Measurements from ENCODE around the gene CDC42BPB.

The CDC42BPB gene

GRCh38 chr14:102943979-102944378 lies 113.4 kb downstream of the CDC42BPB start:
- no peak overlapping the region for H3K4me3 ChIP-seq (ENCODE audit: low read depth, low read length)
- TF ChIP-seq POLR2A (IDR thresholded peaks at IDR 0.05; ENCODE audit: extremely low read depth, insufficient read length) (no peak), MYC (IDR thresholded peaks at IDR 0.05; ENCODE audit: low read depth, low read length) (no peak), MAX (IDR thresholded peaks at IDR 0.05; ENCODE audit: low read depth, low read length) (no peak), CTCF (IDR thresholded peaks at IDR 0.05; ENCODE audit: low read depth, low read length) (no peak)
- no peak for DNase-seq (ENCODE audit: low read depth)

GRCh38 chr14:102943454-102943853 lies 113.9 kb downstream of the CDC42BPB start:
- TF ChIP-seq POLR2A (IDR thresholded peaks at IDR 0.05; ENCODE audit: extremely low read depth, insufficient read length) (no peak), MAX (IDR thresholded peaks at IDR 0.05; ENCODE audit: low read depth, low read length) (no peak), CTCF (IDR thresholded peaks at IDR 0.05; ENCODE audit: low read depth, low read length) (no peak), MYC (IDR thresholded peaks at IDR 0.05; ENCODE audit: low read depth, low read length) (no peak)
- no peak for DNase-seq (ENCODE audit: low read depth)
- no peak overlapping the region for H3K4me3 ChIP-seq (ENCODE audit: low read depth, low read length)

DNA sequence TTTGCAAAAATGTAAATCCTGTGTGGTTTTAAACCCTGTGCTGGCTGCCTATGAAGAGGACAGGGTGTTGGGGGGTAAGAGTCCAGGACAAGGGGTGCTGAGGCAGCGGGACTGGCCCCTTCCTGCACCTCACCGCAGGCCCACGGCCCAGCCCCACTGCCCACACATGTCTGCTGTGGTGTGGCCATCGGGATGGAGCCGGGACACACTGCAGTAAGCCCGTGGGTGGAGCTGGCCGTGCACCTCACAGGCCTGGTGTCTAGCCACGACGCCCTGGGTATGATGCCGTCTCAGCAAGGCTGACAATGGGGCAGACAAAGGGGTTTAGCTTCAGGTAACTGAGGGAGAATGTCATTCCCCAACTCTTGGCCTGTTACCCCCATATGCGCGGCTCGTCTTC lies 115.3 kb downstream of the CDC42BPB start:
- no peak for DNase-seq (ENCODE audit: low read depth)
- H3K4me3 ChIP-seq (ENCODE audit: low read depth, low read length), result no peak overlapping the region
- TF ChIP-seq MYC (IDR thresholded peaks at IDR 0.05; ENCODE audit: low read depth, low read length) (no peak), CTCF (IDR thresholded peaks at IDR 0.05; ENCODE audit: low read depth, low read length) (no peak), MAX (IDR thresholded peaks at IDR 0.05; ENCODE audit: low read depth, low read length) (no peak), POLR2A (IDR thresholded peaks at IDR 0.05; ENCODE audit: extremely low read depth, insufficient read length) (no peak)

GRCh38 chr14:102941419-102942011 lies 115.8 kb downstream of the CDC42BPB start:
- H3K4me3 ChIP-seq (ENCODE audit: low read depth, low read length), result no peak overlapping the region
- TF ChIP-seq MYC (IDR thresholded peaks at IDR 0.05; ENCODE audit: low read depth, low read length) (no peak), MAX (IDR thresholded peaks at IDR 0.05; ENCODE audit: low read depth, low read length) (no peak), POLR2A (IDR thresholded peaks at IDR 0.05; ENCODE audit: extremely low read depth, insufficient read length) (no peak)
- no peak for DNase-seq (ENCODE audit: low read depth)

DNA sequence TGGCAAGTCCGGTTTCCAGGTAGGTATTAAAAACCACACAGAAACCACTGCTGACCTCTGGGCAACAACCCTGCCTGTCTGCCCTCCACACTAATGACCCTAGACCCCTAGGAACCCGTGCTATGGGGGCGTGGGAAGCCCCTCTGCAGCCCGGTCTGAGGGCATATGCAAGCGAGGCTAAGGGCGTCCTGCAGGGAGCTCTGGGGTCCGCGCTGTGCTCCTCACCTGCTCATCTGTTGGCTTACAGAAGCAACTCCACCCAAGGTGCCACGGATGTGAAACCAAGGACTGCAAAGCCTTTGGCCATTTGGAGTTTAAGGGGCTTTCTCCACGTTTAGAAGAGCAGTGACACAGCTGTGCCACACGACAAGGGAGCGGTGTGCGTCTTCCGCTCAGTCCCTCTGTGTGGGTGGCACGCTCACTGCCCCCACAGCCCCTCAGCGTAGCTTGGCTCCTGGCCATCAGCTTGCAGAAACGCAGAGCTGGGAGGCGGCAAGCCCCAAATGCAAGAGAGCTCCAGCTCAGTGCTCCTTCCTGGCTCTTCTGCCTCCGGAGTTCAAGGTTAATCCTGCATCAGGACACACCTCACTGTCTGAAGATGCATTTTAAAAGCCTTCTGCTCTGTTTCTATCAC lies 116.5 kb downstream of the CDC42BPB start:
- TF ChIP-seq MYC (IDR thresholded peaks at IDR 0.05; ENCODE audit: low read depth, low read length), result no peak
- TF ChIP-seq POLR2A (IDR thresholded peaks at IDR 0.05; ENCODE audit: extremely low read depth, insufficient read length), result no peak
- TF ChIP-seq MAX (IDR thresholded peaks at IDR 0.05; ENCODE audit: low read depth, low read length), result no peak
- TF ChIP-seq CTCF (IDR thresholded peaks at IDR 0.05; ENCODE audit: low read depth, low read length), result no peak
- no peak for DNase-seq (ENCODE audit: low read depth)
- no peak overlapping the region for H3K4me3 ChIP-seq (ENCODE audit: low read depth, low read length)

DNA sequence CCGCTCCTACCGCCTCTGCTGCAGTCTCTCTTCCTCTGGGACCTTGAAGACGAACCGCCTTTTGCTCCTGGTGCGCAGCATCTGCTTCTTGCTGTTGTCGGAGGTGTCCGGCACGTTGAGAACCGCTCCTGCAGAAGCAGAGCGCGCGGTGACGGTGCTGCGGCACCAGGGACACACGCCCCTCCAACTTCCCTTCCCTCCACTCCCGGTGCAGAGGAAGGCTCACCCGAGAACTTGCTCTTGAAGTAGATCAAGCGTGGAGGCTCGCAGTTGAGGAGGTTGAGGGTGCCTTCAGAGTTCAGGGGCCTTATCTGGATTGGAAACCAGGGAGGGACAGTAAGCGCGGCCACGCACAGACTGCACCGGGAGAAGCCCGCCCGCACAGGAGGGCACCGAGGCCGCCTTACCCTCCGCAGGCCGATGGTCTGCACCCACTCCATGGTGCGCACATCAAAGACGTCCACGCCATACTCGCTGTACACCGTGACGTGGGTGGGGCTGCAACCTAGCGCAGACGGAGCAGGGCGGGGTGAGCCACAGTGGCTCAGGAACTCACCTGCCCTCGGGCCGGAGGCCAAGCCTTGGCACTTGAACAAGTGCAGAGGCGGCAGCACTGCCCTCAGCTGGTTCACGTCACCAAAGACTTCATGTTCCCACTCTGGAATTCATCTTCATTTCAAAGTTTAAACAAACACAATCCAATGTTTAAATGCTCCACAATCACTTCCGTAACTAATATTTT lies 117.4 kb downstream of the CDC42BPB start:
- TF ChIP-seq MYC (IDR thresholded peaks at IDR 0.05; ENCODE audit: low read depth, low read length) (no peak), POLR2A (IDR thresholded peaks at IDR 0.05; ENCODE audit: extremely low read depth, insufficient read length) (no peak), MAX (IDR thresholded peaks at IDR 0.05; ENCODE audit: low read depth, low read length) (no peak), CTCF (IDR thresholded peaks at IDR 0.05; ENCODE audit: low read depth, low read length) (no peak)
- DNase-seq (ENCODE audit: low read depth), result no peak
- no peak overlapping the region for H3K4me3 ChIP-seq (ENCODE audit: low read depth, low read length)
